Right lobe of liver (tissue), 6 donors: ENCODE results near the gene SIK3. TPM values are rescaled to one million over a fixed set of nuclear protein-coding genes. Genes with fewer than 3 reads are reported as not detected.
"Not testable (repeated sequence)": the region's sequence is repeated elsewhere in the genome, so short reads cannot be mapped to it uniquely, and the experiment has no call there.

Experiments used
- ATAC-seq, 4 donors: fragments of 200-7000 bp; cut with Tn5 transposase; one replicate each; pipeline ENCODE4 v1.9.1; 2020; ENCODE audit warnings: mild to moderate bottlenecking in 4 of 4, moderate library complexity in 4 of 4
- DNase-seq, 3 donors: peaks; one replicate each; pipeline ENCODE4 v3.0.0-alpha.2; 2020
- H3K27ac ChIP-seq, 3 donors: fragments of 200-600 bp; one replicate each; pipeline ENCODE4 v1.8.0; 2022
- H3K27me3 ChIP-seq, 2 donors: fragments of 200-600 bp; one replicate each; pipeline ENCODE4 v1.8.0; 2022
- H3K36me3 ChIP-seq, 4 donors: fragments of 200-600 bp; sonication (generic) in 1 of 4; one replicate each; pipeline versions ENCODE4 v1.5.1 to v1.8.0; 2017 to 2022; ENCODE audit warnings: control low read depth in 1 of 4
- H3K4me1 ChIP-seq, 4 donors: fragments of 200-600 bp; sonication (generic) in 1 of 4; one replicate each; pipeline versions ENCODE4 v1.5.1 to v1.8.0; 2017 to 2022; ENCODE audit warnings: control low read depth in 1 of 4
- H3K4me3 ChIP-seq, 3 donors: fragments of 200-600 bp; one replicate each; pipeline ENCODE4 v1.8.0; 2022
- H3K9me3 ChIP-seq, 4 donors: fragments of 200-600 bp; sonication (generic) in 1 of 4; one replicate each; pipeline versions ENCODE4 v1.5.1 to v1.8.0; 2017 to 2022; ENCODE audit warnings: control low read depth in 1 of 4
- CTCF ChIP-seq, 4 donors: fragments of 200-600 bp in 3 of 4; fragments of 450-650 bp in 1 of 4; IDR thresholded peaks; one replicate each; pipeline versions ENCODE4 v1.5.1 to v1.8.0; 2016 to 2022; ENCODE audit warnings: antibody characterized with exemption in 4 of 4, mild to moderate bottlenecking in 2 of 4
- POLR2A ChIP-seq: fragments of 450-650 bp; IDR thresholded peaks from one replicate; pipeline ENCODE4 v1.6.1; 2017; ENCODE audit warnings: antibody characterized with exemption, mild to moderate bottlenecking
- WGBS: methylation state at CpG from one replicate; pipeline ENCODE4 v1.1.6; 2018; ENCODE audit warnings: low coverage, low lambda C conversion rate; ENCODE audit not compliant: insufficient coverage; ENCODE audit errors: missing lambda C conversion rate; 5-methylcytosine and 5-hydroxymethylcytosine counted together
- intact Hi-C, 2 donors: fragments of 100-400 bp; cut with DNase I; formaldehyde crosslinking; loops; one replicate each; pipeline versions ENCODE4 v1.11.2 to v1.14.1; 2022
- total RNA-seq, 6 experiments: library from RNA; depleted of rRNA in 2 of 6; stranded (reverse); fragments of >200 nt in 2 of 6; fragmentation: NEBNext Ultra II Directional in 3 of 6; extraction: Animal tissue kit (Norgen Biotek cat#: 25700) in 3 of 6; gene quantifications; one replicate each; pipeline versions ENCODE4 v1.1.0 to v1.2.4, GENCODE V29; 2016 to 2023
- donor health status: DM: no; HTN: yes; CAD: no.
- donor health status: DM: no; HTN: no; CAD: no.
- donor health status: DM: no; HTN: no; CAD: no.
- donor health status: DM: no; HTN: yes; CAD: no.
- donor health status: DM: no; HTN: yes; CAD: no.

The SIK3 gene
- total RNA-seq, 6 experiments from 2014 or later: 22.0 to 35.4 (median 26.8) TPM

DNA sequence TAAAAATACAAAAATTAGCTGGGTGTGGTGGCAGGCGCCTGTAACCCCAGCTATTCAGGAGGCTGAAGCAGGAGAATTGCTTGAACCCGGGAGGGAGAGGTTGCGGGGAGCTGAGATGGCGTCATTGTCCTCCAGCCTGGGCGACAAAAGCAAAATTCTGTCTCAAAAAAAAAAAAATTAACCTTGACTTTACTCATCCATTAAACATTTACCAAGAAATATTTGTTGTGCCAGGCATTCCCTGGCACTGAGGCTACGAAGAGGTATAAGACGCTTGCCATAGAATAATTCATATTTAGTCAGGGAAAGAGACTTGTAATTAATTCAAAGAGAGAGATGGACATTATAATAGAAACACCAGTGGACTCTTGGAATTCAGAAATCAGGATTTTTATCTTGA lies 32.7 kb upstream of the SIK3 start:
- intact Hi-C loops: loop anchor here in 1 of 2 donors (5.0 kb wide), 1 partner anchor 76 kb away; no protein-coding TSS in a partner anchor
- TF ChIP-seq CTCF (IDR thresholded peaks at IDR 0.05): no peak
- no peak for TF ChIP-seq POLR2A
- ATAC-seq: peak; percentile 66 to 88 (median 83)
- Histone ChIP-seq H3K4me3 (peak overlapping the region in 1 of 3 donors; percentile 10), H3K27ac (no peak overlapping the region), H3K36me3 (no peaks in the 10 kb centered on the region), H3K4me1 (peaks cover 0 to 4% (median 0%) of the 10 kb centered on the region in 4 donors), H3K9me3 (no peaks in the 10 kb centered on the region), H3K27me3 (no peaks in the 10 kb centered on the region)
- 26% methylated on average over 7 of the region's 7 CpGs for WGBS
- DNase-seq: no peak

DNA sequence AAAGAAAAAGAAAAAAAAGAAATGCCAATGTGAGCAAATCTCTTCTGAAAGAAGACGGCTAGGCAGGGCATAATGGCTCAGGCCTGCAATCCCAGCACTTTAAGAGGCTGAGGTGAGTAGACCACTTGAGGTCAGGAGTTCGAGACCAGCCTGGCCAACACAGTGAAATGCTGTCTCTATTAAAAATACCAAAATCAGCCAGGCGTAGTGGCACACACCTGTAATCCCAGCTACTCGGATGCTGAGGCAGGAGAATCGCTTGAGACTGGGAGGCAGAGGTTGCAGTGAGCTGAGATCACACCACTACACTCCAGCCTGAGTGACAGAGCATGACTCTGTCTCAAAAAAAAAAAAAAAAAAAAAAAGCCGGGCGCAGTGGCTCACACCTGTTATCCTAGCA lies 32.2 kb upstream of the SIK3 start:
- not testable (repeated sequence) for H3K4me1 ChIP-seq
- intact Hi-C loops: loop anchor here in 1 of 2 donors (5.0 kb wide), 1 partner anchor 77 kb away; no protein-coding TSS in a partner anchor
- WGBS: 95% methylated on average over 2 of the region's 7 CpGs

DNA sequence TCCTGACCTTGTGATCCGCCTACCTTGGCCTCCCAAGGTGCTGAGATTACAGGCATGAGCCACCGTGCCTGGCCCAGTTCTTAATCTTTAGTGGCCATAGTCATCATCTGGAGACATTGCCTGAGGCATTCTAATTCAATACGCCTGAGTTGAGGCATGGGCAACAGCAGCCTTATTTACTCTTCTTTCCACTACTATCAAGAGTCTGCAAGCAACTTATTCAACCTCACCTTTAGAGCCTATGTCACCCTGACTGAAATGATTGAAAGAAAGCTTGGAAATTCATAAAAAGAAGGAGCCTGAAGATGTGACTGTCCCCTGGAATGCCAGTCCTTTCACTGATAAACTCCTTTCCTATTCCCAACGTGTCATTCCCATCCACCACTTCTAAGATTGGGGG lies 30.1 kb upstream of the SIK3 start:
- DNase-seq (no peak), ATAC-seq (peak in 1 of 4 donors; percentile 72)
- H3K27ac ChIP-seq: no peak overlapping the region
- H3K4me3 ChIP-seq: no peak overlapping the region
- H3K9me3 ChIP-seq: no peaks in the 10 kb centered on the region
- intact Hi-C loops: no loop called here
- TF ChIP-seq POLR2A (no peak), CTCF (IDR thresholded peaks at IDR 0.05) (no peak)
- peaks cover 0 to 4% (median 0%) of the 10 kb centered on the region in 4 donors for H3K4me1 ChIP-seq
- no peaks in the 10 kb centered on the region for H3K36me3 ChIP-seq
- whole genome bisulfite sequencing: 71% methylated on average over 4 of the region's 4 CpGs
- H3K27me3 ChIP-seq: no peaks in the 10 kb centered on the region

More for the DNA sequence above, 32.2 kb upstream of the SIK3 start:
- H3K9me3 ChIP-seq, H3K27me3 ChIP-seq, H3K36me3 ChIP-seq, H3K27ac ChIP-seq, DNase-seq: not testable (repeated sequence)
- peak in 3 of 4 donors; percentile 13 to 42 (median 33) for ATAC-seq
- H3K4me3 ChIP-seq: peak overlapping the region in 1 of 3 donors; percentile 10

DNA sequence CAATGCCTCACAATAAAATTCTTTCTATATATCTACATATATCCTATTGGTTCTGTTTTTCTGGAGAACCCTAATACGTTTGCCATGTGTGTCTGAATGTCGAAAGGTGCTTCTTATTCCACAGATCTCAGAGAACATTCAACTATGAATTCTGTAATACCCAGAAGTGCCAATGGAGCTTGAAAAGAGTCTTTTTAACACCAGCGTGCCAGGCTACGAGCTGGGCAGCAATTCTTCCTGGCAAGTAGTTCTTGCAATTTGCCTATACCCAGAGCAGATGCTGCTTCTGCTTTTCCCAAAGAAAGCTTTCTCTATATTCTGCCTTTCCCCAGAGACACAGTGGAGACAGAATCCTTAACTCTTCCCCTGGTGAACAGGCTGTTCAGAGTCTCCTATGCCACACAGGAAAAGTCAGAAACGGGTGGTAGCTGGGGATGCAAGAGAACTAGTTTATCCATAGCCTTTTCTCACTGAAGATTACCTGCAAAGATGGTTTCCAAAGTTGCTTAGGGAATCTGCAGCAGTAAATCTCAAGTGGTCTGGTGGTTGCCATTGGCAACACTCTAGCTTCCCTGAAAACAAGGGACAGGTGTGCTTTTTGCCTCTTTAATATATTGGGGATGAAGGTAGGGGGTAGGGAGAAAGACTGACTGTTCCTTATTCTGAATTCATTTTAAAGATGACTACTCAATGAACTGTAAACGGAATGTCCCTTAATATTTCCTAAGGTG lies 29.1 kb upstream of the SIK3 start:
- H3K27ac ChIP-seq: no peak overlapping the region
- no peak overlapping the region for H3K4me3 ChIP-seq
- H3K36me3 ChIP-seq: no peaks in the 10 kb centered on the region
- no peaks in the 10 kb centered on the region for H3K9me3 ChIP-seq
- ATAC-seq (no peak), DNase-seq (no peak)
- intact Hi-C loops: no loop called here
- 71% methylated on average over 6 of the region's 6 CpGs for WGBS
- TF ChIP-seq CTCF (IDR thresholded peaks at IDR 0.05): no peak
- TF ChIP-seq POLR2A: no peak
- no peaks in the 10 kb centered on the region for H3K27me3 ChIP-seq
- H3K4me1 ChIP-seq: peaks cover 0 to 4% (median 0%) of the 10 kb centered on the region in 4 donors

GRCh38 chr11:117126223-117126965 lies 28.2 kb upstream of the SIK3 start:
- Histone ChIP-seq H3K27ac (no peak overlapping the region), H3K4me1 (peaks cover 0 to 4% (median 0%) of the 10 kb centered on the region in 4 donors), H3K27me3 (no peaks in the 10 kb centered on the region), H3K4me3 (no peak overlapping the region), H3K9me3 (no peaks in the 10 kb centered on the region), H3K36me3 (no peaks in the 10 kb centered on the region)
- ATAC-seq (no peak), DNase-seq (no peak)
- intact Hi-C loops: no loop called here
- WGBS: 88% methylated on average over 7 of the region's 7 CpGs
- TF ChIP-seq CTCF (IDR thresholded peaks at IDR 0.05): no peak
- no peak for TF ChIP-seq POLR2A
